IMR-90 (cell line): ENCODE results near the gene RAD51B.

Source experiments
- RAD21 ChIP-seq: IDR thresholded peaks from 2 replicates; pipeline ENCODE4 v1.6.1; 2012; ENCODE audit warnings: low read length, improper control_type of control experiment
- TF ChIP-seq, protein P1 (sequence below): conservative IDR thresholded peaks from 2 replicates; pipeline ENCODE4 v1.5.1; 2012; ENCODE audit warnings: mild to moderate bottlenecking, low read depth, low read length, improper control_type of control experiment

DNA sequence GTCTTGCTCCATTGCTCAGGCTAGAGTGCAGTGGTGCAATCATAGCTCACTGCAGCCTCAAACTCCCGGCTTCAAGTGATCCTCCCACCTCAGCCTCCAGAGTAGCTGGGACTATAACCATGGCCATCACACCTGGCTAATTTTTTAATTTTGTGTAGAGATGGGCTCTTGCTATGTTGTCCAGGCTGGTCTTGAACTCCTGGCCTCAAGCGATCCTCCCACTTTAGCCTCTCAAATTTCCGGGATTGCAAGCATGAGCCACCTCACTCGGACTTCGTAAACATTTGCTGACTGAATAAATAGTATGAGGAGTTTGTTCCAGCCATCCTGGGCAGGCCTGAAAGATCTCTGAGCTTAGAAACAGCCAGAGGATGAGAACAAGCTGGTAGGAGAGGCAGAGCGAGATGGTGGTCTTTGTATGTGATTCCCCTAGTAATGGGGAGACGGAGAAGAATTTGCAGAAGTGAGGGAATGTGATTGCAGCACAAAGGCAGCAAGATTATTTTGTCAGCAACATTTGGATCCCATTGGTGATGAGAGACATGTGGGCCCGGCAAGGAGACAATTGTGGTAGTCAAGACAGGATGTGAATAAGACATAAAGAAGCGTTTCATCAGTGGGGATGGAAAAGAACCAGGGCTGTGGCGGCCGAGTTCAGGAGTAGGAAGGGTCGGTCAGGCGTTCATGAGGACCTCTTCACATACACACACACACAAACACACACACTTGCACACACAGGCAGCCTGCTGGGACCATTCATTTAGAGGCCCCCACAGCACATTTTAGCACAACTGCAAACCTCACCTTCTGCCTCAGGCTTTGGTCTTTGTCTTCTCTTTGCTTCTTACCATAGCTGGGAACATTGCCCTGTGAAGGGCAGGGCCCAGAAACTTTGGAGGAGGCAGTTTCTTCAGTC lies 817.8 kb downstream of the RAD51B start:
- TF ChIP-seq, protein P1, sequence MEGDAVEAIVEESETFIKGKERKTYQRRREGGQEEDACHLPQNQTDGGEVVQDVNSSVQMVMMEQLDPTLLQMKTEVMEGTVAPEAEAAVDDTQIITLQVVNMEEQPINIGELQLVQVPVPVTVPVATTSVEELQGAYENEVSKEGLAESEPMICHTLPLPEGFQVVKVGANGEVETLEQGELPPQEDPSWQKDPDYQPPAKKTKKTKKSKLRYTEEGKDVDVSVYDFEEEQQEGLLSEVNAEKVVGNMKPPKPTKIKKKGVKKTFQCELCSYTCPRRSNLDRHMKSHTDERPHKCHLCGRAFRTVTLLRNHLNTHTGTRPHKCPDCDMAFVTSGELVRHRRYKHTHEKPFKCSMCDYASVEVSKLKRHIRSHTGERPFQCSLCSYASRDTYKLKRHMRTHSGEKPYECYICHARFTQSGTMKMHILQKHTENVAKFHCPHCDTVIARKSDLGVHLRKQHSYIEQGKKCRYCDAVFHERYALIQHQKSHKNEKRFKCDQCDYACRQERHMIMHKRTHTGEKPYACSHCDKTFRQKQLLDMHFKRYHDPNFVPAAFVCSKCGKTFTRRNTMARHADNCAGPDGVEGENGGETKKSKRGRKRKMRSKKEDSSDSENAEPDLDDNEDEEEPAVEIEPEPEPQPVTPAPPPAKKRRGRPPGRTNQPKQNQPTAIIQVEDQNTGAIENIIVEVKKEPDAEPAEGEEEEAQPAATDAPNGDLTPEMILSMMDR = no peak
- TF ChIP-seq RAD21 = no peak
